Measurements from ENCODE around the gene GAS5.

- no peak for TF ChIP-seq EZH2 (IDR thresholded peaks at IDR 0.05; ENCODE audit: insufficient read depth, poor library complexity, severe bottlenecking)
- TF ChIP-seq EZH2phosphoT487 (IDR thresholded peaks at IDR 0.05; ENCODE audit: insufficient read depth, low read depth), result no peak
These were observed 542 bp downstream of the GAS5 start for GRCh38 chr1:173867141-173867752.

Measured in GM23248 (cell line).